PC-3 (cell line): Measurements from ENCODE around the gene PAIP2.

ENCODE experiments used
- CTCF ChIP-seq: fragments of 300-600 bp; sonication (generic); conservative IDR thresholded peaks from 2 replicates; pipeline ENCODE4 v1.5.1; 2017; ENCODE audit warnings: antibody characterized with exemption, low read depth, mild to moderate bottlenecking, low read length
- EZH2 ChIP-seq: fragments of 300-600 bp; sonication (generic); IDR thresholded peaks from one replicate; pipeline ENCODE4 v1.6.1; 2017; ENCODE audit warnings: antibody characterized with exemption, mild to moderate bottlenecking, low read length; ENCODE audit not compliant: unreplicated experiment

GRCh38 chr5:139386050-139386438 is 44.4 kb downstream of the PAIP2 start:
- TF ChIP-seq CTCF (no peak), EZH2 (no peak)
